CD4-positive, CD25-positive, alpha-beta regulatory T cell (primary cell): ENCODE results near the gene BRD8. TPM values are rescaled to one million over a fixed set of nuclear protein-coding genes. Genes with fewer than 3 reads are reported as not detected.

Experiments used
- ATAC-seq, 2 donors: fragments of 150-1000 bp; cut with Tn5 transposase; one replicate each; pipeline ENCODE4 v1.10.0; 2021; ENCODE audit warnings: low read depth in 2 of 2, moderate number of reproducible peaks in 2 of 2, moderate library complexity in 1 of 2
- DNase-seq, 3 donors: peaks; one replicate each; pipeline versions ENCODE4 v3.0.0 to v3.0.0-alpha.2; 2012 to 2022; ENCODE audit warnings: mixed read lengths in 1 of 3
- H3K27ac ChIP-seq: one replicate; pipeline ENCODE4 v1.7.0; 2013; ENCODE audit warnings: mild to moderate bottlenecking, low read length; ENCODE audit not compliant: insufficient read depth, poor library complexity, severe bottlenecking
- H3K27me3 ChIP-seq: one replicate; pipeline ENCODE4 v1.7.0; 2013; ENCODE audit warnings: low read length; ENCODE audit not compliant: control insufficient read depth, insufficient read depth
- H3K36me3 ChIP-seq: one replicate; pipeline ENCODE4 v1.7.0; 2013; ENCODE audit warnings: mild to moderate bottlenecking, low read length, moderate library complexity; ENCODE audit not compliant: control insufficient read depth, insufficient read depth
- H3K4me1 ChIP-seq: 2 replicates; pipeline ENCODE4 v1.7.0; 2013; ENCODE audit warnings: mild to moderate bottlenecking, low read length; ENCODE audit not compliant: insufficient read depth, control insufficient read depth, poor library complexity, severe bottlenecking
- H3K4me3 ChIP-seq: one replicate; pipeline ENCODE4 v1.7.0; 2013; ENCODE audit warnings: low read depth, mild to moderate bottlenecking, low read length, moderate library complexity
- H3K9me3 ChIP-seq, 2 experiments: 1 replicate in 1 of 2; 2 replicates in 1 of 2; pipeline ENCODE4 v1.7.0; 2013; ENCODE audit warnings: low read length in 2 of 2, mild to moderate bottlenecking in 1 of 2, moderate library complexity in 1 of 2; ENCODE audit not compliant: control insufficient read depth in 2 of 2
- H3K27ac Mint-ChIP-seq, 3 donors: one replicate each; pipeline ENCODE4 v1.8.0; 2020 to 2022; ENCODE audit warnings: mild to moderate bottlenecking in 3 of 3, mixed read lengths in 3 of 3, moderate library complexity in 2 of 3
- H3K27me3 Mint-ChIP-seq: one replicate; pipeline ENCODE4 v1.8.0; 2022; ENCODE audit warnings: mild to moderate bottlenecking, mixed read lengths
- H3K36me3 Mint-ChIP-seq: one replicate; pipeline ENCODE4 v1.8.0; 2020; ENCODE audit warnings: mixed read lengths
- H3K4me1 Mint-ChIP-seq, 4 donors: one replicate each; pipeline ENCODE4 v1.8.0; 2020 to 2022; ENCODE audit warnings: mixed read lengths in 4 of 4, mild to moderate bottlenecking in 1 of 4
- H3K4me3 Mint-ChIP-seq, 4 donors: one replicate each; pipeline ENCODE4 v1.8.0; 2020 to 2022; ENCODE audit warnings: mild to moderate bottlenecking in 4 of 4, mixed read lengths in 4 of 4, moderate library complexity in 3 of 4
- H3K9me3 Mint-ChIP-seq, 7 donors: one replicate each; pipeline ENCODE4 v1.8.0; 2020 to 2022; ENCODE audit warnings: mixed read lengths in 7 of 7, mild to moderate bottlenecking in 3 of 7, moderate library complexity in 2 of 7
- polyA plus RNA-seq, 4 donors: library from polyadenylated mRNA; unstranded; fragments of 300-500 nt; fragmentation: Illumina TruSeq; gene quantifications; one replicate each; pipeline ENCODE4 v1.2.3, GENCODE V29; 2021
- total RNA-seq: library from RNA; stranded (reverse); gene quantifications from one replicate; pipeline ENCODE4 v1.2.3, GENCODE V29; 2022

The BRD8 gene
- 20.9 TPM for total RNA-seq
- polyA plus RNA-seq: 10 to 100 TPM; 19.5 to 32.9 (median 21.4) TPM

GRCh38 chr5:138178516-138179276 lies at the start of gene BRD8, which contains the start of gene KIF20A:
BRD8 (minus strand) TSS chr5:138178630; CDS start chr5:138178614, 16 bp downstream.
KIF20A (plus strand) TSS chr5:138179112; CDS start chr5:138179681, 569 bp downstream.
- Histone ChIP-seq H3K27me3 (no peaks in the 10 kb centered on the region), H3K27ac (peak within 1 kb of the TSS; percentile 72), H3K9me3 (no peaks in the 10 kb centered on the region), H3K36me3 (peaks cover 18% of the 10 kb centered on the region), H3K4me3 (peak within 1 kb of the TSS; percentile 100), H3K4me1 (peaks cover 27% of the 10 kb centered on the region)
- H3K27me3 Mint-ChIP-seq: no peaks in the 10 kb centered on the region
- no peak within 1 kb of the TSS for H3K4me3 Mint-ChIP-seq
- peak within 1 kb of the TSS in 1 of 3 donors; percentile 31 for H3K27ac Mint-ChIP-seq
- H3K36me3 Mint-ChIP-seq: peaks cover 6% of the 10 kb centered on the region
- peak; percentile 88 to 89 for ATAC-seq
- H3K4me1 Mint-ChIP-seq: peaks cover 7 to 13% (median 8%) of the 10 kb centered on the region in 4 donors
- H3K9me3 Mint-ChIP-seq: no peaks in the 10 kb centered on the region
- peak; percentile 86 to 95 (median 86) for DNase-seq

- Mint-ChIP-seq H3K27ac (no peak overlapping the region), H3K27me3 (peaks cover 27% of the 10 kb centered on the region), H3K4me3 (no peak overlapping the region), H3K36me3 (peaks cover 3% of the 10 kb centered on the region), H3K9me3 (peaks cover 0 to 7% (median 2%) of the 10 kb centered on the region in 7 donors), H3K4me1 (peaks cover 0 to 8% (median 0%) of the 10 kb centered on the region in 4 donors)
- H3K9me3 ChIP-seq: peaks cover 7 to 8% of the 10 kb centered on the region in 2 experiments
- ATAC-seq (no peak), DNase-seq (no peak)
- no peak overlapping the region for H3K4me3 ChIP-seq
- H3K27me3 ChIP-seq: peaks cover 6% of the 10 kb centered on the region
- no peak overlapping the region for H3K27ac ChIP-seq
- peaks cover 4% of the 10 kb centered on the region for H3K4me1 ChIP-seq
- no peaks in the 10 kb centered on the region for H3K36me3 ChIP-seq
Observed at GRCh38 chr5:138226910-138227309, 48.5 kb upstream of the BRD8 start.

GRCh38 chr5:138224712-138225111 lies 46.3 kb upstream of the BRD8 start:
- Mint-ChIP-seq H3K4me3 (no peak overlapping the region), H3K4me1 (peaks cover 0 to 8% (median 0%) of the 10 kb centered on the region in 4 donors), H3K27ac (no peak overlapping the region), H3K36me3 (peaks cover 3% of the 10 kb centered on the region), H3K9me3 (peaks cover 0 to 7% (median 2%) of the 10 kb centered on the region in 7 donors), H3K27me3 (peaks cover 15% of the 10 kb centered on the region)
- no peaks in the 10 kb centered on the region for H3K36me3 ChIP-seq
- no peak overlapping the region for H3K4me3 ChIP-seq
- H3K4me1 ChIP-seq: peaks cover 4% of the 10 kb centered on the region
- peaks cover 7 to 8% of the 10 kb centered on the region in 2 experiments for H3K9me3 ChIP-seq
- DNase-seq (no peak), ATAC-seq (no peak)
- H3K27ac ChIP-seq: no peak overlapping the region
- peaks cover 2% of the 10 kb centered on the region for H3K27me3 ChIP-seq

- DNase-seq (no peak), ATAC-seq (no peak)
- Histone ChIP-seq H3K9me3 (peaks cover 7 to 8% of the 10 kb centered on the region in 2 experiments), H3K27me3 (peaks cover 2% of the 10 kb centered on the region), H3K36me3 (no peaks in the 10 kb centered on the region), H3K4me1 (peaks cover 4% of the 10 kb centered on the region), H3K27ac (no peak overlapping the region), H3K4me3 (no peak overlapping the region)
- Mint-ChIP-seq H3K27ac (no peak overlapping the region), H3K4me1 (peaks cover 0 to 8% (median 0%) of the 10 kb centered on the region in 4 donors), H3K27me3 (peaks cover 18% of the 10 kb centered on the region), H3K36me3 (peaks cover 3% of the 10 kb centered on the region), H3K9me3 (peaks cover 0 to 7% (median 2%) of the 10 kb centered on the region in 7 donors), H3K4me3 (no peak overlapping the region)
Observed at GRCh38 chr5:138223532-138223931, 45.1 kb upstream of the BRD8 start.

DNA sequence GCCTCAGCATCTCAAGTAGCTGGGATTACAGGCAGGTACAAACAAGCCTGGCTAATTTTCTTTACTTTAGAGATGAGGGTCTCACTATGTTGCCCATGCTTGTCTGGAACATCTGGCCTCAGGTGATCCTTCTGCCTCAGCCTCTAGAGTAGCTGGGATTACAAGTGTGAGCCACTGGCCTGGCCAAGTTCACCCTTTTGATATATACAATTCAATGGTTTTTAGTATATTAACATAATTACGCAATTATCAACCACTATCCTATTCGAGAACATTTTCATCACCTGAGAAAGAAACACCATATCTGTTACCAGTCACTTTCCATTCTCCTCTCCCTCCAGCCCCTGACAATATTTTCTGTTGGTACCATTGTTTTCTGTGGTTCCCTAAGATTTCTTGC lies 38.4 kb upstream of the BRD8 start:
- no peak overlapping the region for H3K27ac Mint-ChIP-seq
- Histone ChIP-seq H3K4me1 (peaks cover 15% of the 10 kb centered on the region), H3K9me3 (no peaks in the 10 kb centered on the region), H3K27ac (no peak overlapping the region), H3K36me3 (no peaks in the 10 kb centered on the region), H3K4me3 (no peak overlapping the region), H3K27me3 (peaks cover 2% of the 10 kb centered on the region)
- H3K9me3 Mint-ChIP-seq: no peaks in the 10 kb centered on the region
- H3K4me1 Mint-ChIP-seq: peaks cover 2 to 18% (median 10%) of the 10 kb centered on the region in 4 donors
- no peak for DNase-seq
- no peaks in the 10 kb centered on the region for H3K36me3 Mint-ChIP-seq
- H3K27me3 Mint-ChIP-seq: peaks cover 22% of the 10 kb centered on the region
- no peak for ATAC-seq
- H3K4me3 Mint-ChIP-seq: no peak overlapping the region

GRCh38 chr5:138213161-138214029 lies 35.0 kb upstream of the BRD8 start, which contains the start of gene CDC23:
CDC23 (minus strand) TSS chr5:138213323; CDS start chr5:138213312, 11 bp downstream.
- H3K4me1 Mint-ChIP-seq: peaks cover 10 to 28% (median 18%) of the 10 kb centered on the region in 4 donors
- H3K27ac Mint-ChIP-seq: peak within 1 kb of the TSS; percentile 97 to 99 (median 99)
- no peaks in the 10 kb centered on the region for H3K9me3 ChIP-seq
- H3K4me1 ChIP-seq: peaks cover 27% of the 10 kb centered on the region
- peak within 1 kb of the TSS; percentile 98 for H3K4me3 ChIP-seq
- peaks cover 14% of the 10 kb centered on the region for H3K27me3 Mint-ChIP-seq
- peaks cover 5% of the 10 kb centered on the region for H3K36me3 Mint-ChIP-seq
- peak; percentile 97 for ATAC-seq
- H3K27me3 ChIP-seq: no peaks in the 10 kb centered on the region
- peak; percentile 89 to 97 (median 94) for DNase-seq
- no peaks in the 10 kb centered on the region for H3K9me3 Mint-ChIP-seq
- H3K27ac ChIP-seq: peak within 1 kb of the TSS; percentile 76
- peaks cover 3% of the 10 kb centered on the region for H3K36me3 ChIP-seq
- peak within 1 kb of the TSS; percentile 97 to 99 (median 98) for H3K4me3 Mint-ChIP-seq

DNA sequence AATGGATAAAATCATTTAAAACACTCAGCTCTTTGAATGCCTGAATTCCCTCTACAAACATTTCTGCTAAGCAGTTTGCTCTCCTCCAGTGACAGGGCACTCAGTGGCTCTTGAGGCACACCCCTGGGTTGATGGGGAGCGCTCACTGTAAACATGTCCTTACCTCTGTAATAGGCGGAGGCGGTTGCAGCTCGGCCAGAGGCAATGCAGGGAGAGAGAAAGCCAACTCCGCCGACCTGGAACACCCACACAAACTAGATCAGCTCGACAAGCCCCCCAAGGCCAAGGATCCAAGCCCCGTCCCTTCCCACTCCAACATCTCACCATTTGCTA lies 34.4 kb upstream of the BRD8 start:
- H3K27ac Mint-ChIP-seq: peak overlapping the region; percentile 97 to 99 (median 99)
- H3K36me3 ChIP-seq: peaks cover 3% of the 10 kb centered on the region
- H3K9me3 Mint-ChIP-seq: no peaks in the 10 kb centered on the region
- no peaks in the 10 kb centered on the region for H3K9me3 ChIP-seq
- H3K4me3 Mint-ChIP-seq: peak overlapping the region; percentile 97 to 99 (median 98)
- H3K4me1 ChIP-seq: peaks cover 27% of the 10 kb centered on the region
- peaks cover 11% of the 10 kb centered on the region for H3K27me3 Mint-ChIP-seq
- H3K27ac ChIP-seq: peak overlapping the region; percentile 76
- H3K27me3 ChIP-seq: no peaks in the 10 kb centered on the region
- H3K4me1 Mint-ChIP-seq: peaks cover 11 to 30% (median 22%) of the 10 kb centered on the region in 4 donors
- DNase-seq (peak in 1 of 3 donors; percentile 41), ATAC-seq (peak; percentile 10 to 13)
- peak overlapping the region; percentile 98 for H3K4me3 ChIP-seq
- peaks cover 8% of the 10 kb centered on the region for H3K36me3 Mint-ChIP-seq
